ENCODE data around the gene HYAL2. TPM values are rescaled to one million over a fixed set of nuclear protein-coding genes. Genes with fewer than 3 reads are reported as not detected.

Gene HYAL2
- 51.9 and 52.2 TPM in 2 replicates for total RNA-seq (2021; fragmentation: NEBNext Ultra II Directional; extraction: Animal tissue kit (Norgen Biotek cat#: 25700))
- polyA plus RNA-seq (2011; rRNA removed) = 176 and 199 TPM in 2 replicates
- 123 TPM for polyA plus RNA-seq (2011; cell fraction: cytosol; rRNA removed)
- polyA plus RNA-seq (2011; cell fraction: nucleus; rRNA removed) = 151 TPM
- 31.1 to 66.1 TPM (median 59.2 TPM) in 4 replicates for polyA plus RNA-seq (2012, experiment 1 of 2)
- polyA plus RNA-seq (2012, experiment 2 of 2) = 59.1 TPM
- polyA plus RNA-seq (2013, experiment 1 of 2) = 78.6 TPM
- polyA plus RNA-seq (2013, experiment 2 of 2) = 81.3 TPM
- polyA minus RNA-seq (2011; rRNA and poly(A)+ RNA removed) = 73.6 and 96.1 TPM in 2 replicates
- polyA minus RNA-seq (2011; cell fraction: cytosol; rRNA and poly(A)+ RNA removed) = 48.2 TPM
- polyA minus RNA-seq (2011; cell fraction: nucleus; rRNA and poly(A)+ RNA removed) = 64.4 TPM
- long read RNA-seq, experiment 1, full-length matches to known transcripts = 39 of 54 reads
- long read RNA-seq, experiment 1, partial matches to known transcripts = 2 of 54 reads
- long read RNA-seq, experiment 1, other reads (novel, unspliced or antisense) = 13 of 54 reads
- long read RNA-seq, experiment 2, full-length matches to known transcripts = 20 of 24 reads
- long read RNA-seq, experiment 2, partial matches to known transcripts = 0 of 24 reads
- long read RNA-seq, experiment 2, other reads (novel, unspliced or antisense) = 4 of 24 reads

- H3K4ac ChIP-seq (replicated peaks; ENCODE audit: insufficient read length, low read depth, low read length) = peak within 1 kb of the TSS; percentile 55
- H3K14ac ChIP-seq (ENCODE audit: insufficient read length) = no peak within 1 kb of the TSS
- POLR2A ChIA-PET (ENCODE audit: partially characterized antibody) = interaction anchor here (0.7 to 12.6 kb wide), 12 partner anchors 7 to 87 kb away, joined by 3 to 149 read pairs (median 8); partner anchors contain the start of genes GNAI2, HYAL1, HYAL3 and IFRD2
- H2BK15ac ChIP-seq (ENCODE audit: low read length) = peak within 1 kb of the TSS; percentile 88; the same call in 1 of the 2 replicates
- peaks cover 11 to 25% of the 10 kb centered on the region in 2 experiments for H4K20me1 ChIP-seq (replicated peaks in 1 of 2; ENCODE audit: control insufficient read depth in 1 of 2, insufficient read depth in 2 of 2, low read length in 2 of 2)
- 7% methylated on average over 18 of the region's 31 CpGs; no CpG with 5 or more reads in 1 of the 2 experiments for WGBS, 2 experiments (ENCODE audit: extremely low coverage in 1 of 2, insufficient coverage in 1 of 2, insufficient read length in 1 of 2, insufficient replicate concordance in 2 of 2, low coverage in 1 of 2, low lambda C conversion rate in 2 of 2, missing lambda C conversion rate in 1 of 2)
- H3K9ac ChIP-seq (replicated peaks in 1 of 4; ENCODE audit: extremely low read depth in 1 of 4, low read depth in 3 of 4, low read length in 3 of 4) = peak within 1 kb of the TSS; percentile 95 to 100 (median 98)
- no peak within 1 kb of the TSS for H2AK5ac ChIP-seq (ENCODE audit: low read depth, low read length)
- peak within 1 kb of the TSS; percentile 18 for H3K23ac ChIP-seq (ENCODE audit: insufficient read length)
- CTCF ChIA-PET (ENCODE audit: partially characterized antibody) = interaction anchor here (0.8 to 7.5 kb wide), 17 partner anchors 7 to 131 kb away, joined by 3 to 75 read pairs (median 11); partner anchors contain the start of genes GNAT1, HYAL1, IFRD2 and LSMEM2
- H2BK5ac ChIP-seq (ENCODE audit: low read depth, low read length) = peak within 1 kb of the TSS; percentile 99
- peaks cover 0 to 40% (median 21%) of the 10 kb centered on the region in 4 experiments; a peak in 6 of 7 replicates for H3K4me1 ChIP-seq (replicated peaks in 1 of 4; ENCODE audit: control insufficient read depth in 3 of 4, insufficient read depth in 4 of 4, low read length in 3 of 4)
- peak within 1 kb of the TSS; percentile 100 for H3K27ac ChIP-seq (ENCODE audit: low read depth, low read length)
- peaks cover 0 to 33% of the 10 kb centered on the region in 2 experiments; a peak in 3 of 4 replicates for H3K79me2 ChIP-seq (ENCODE audit: control insufficient read depth in 1 of 2, insufficient read depth in 2 of 2, low read length in 2 of 2)
- peaks cover 22% of the 10 kb centered on the region for H3K23me2 ChIP-seq (ENCODE audit: low read depth, low read length)
- peak within 1 kb of the TSS; percentile 91 for H4K91ac ChIP-seq (replicated peaks; ENCODE audit: insufficient read length, low read length)
- H2AFZ ChIP-seq (ENCODE audit: low read length) = peak within 1 kb of the TSS; percentile 29; the same call in 1 of the 2 replicates
- peak within 1 kb of the TSS; percentile 64 for H4K5ac ChIP-seq (ENCODE audit: insufficient read length, low read depth, low read length)
- peak within 1 kb of the TSS; percentile 89 to 96 (median 94) for H3K4me3 ChIP-seq (ENCODE audit: extremely low read depth in 1 of 4, insufficient read depth in 2 of 4, low read depth in 3 of 4, low read length in 4 of 4)
- peak within 1 kb of the TSS; percentile 97 for H3K4me2 ChIP-seq (ENCODE audit: insufficient read depth in 1 of 2, low read depth in 2 of 2, low read length in 2 of 2)
- H3K79me1 ChIP-seq (ENCODE audit: low read depth, low read length) = peaks cover 22% of the 10 kb centered on the region
- peak within 1 kb of the TSS; percentile 84 for H3K56ac ChIP-seq (replicated peaks; ENCODE audit: insufficient read length, low read depth, low read length)
- peak within 1 kb of the TSS; percentile 36; the same call in 1 of the 2 replicates for H4K8ac ChIP-seq (ENCODE audit: extremely low read depth, insufficient read depth, low read length)
- peak within 1 kb of the TSS; percentile 92 for H2BK12ac ChIP-seq (ENCODE audit: low read depth, low read length)
- H3K18ac ChIP-seq (ENCODE audit: extremely low read depth, low read length) = peak within 1 kb of the TSS; percentile 97
- DNase-seq (ENCODE audit: low read depth in 1 of 2, low spot score in 2 of 2) = peak in 1 of 2 experiments; percentile 76
- H2BK120ac ChIP-seq (replicated peaks; ENCODE audit: low read depth, low read length) = peak within 1 kb of the TSS; percentile 26
- FAIRE-seq = no peak
- TF ChIP-seq CEBPB (IDR thresholded peaks at IDR 0.05; ENCODE audit: low read depth, low read length) (no peak), FOSL1 (IDR thresholded peaks at IDR 0.05; ENCODE audit: insufficient read depth, low read depth, low read length) (no peak), KDM4A (IDR thresholded peaks at IDR 0.05; ENCODE audit: low read depth, low read length, severe bottlenecking) (peak; percentile 35), PHF8 (conservative IDR thresholded peaks at IDR 0.05; ENCODE audit: low read depth, low read length) (peak; percentile 38; the same call in 1 of the 2 replicates), SAP30 (IDR thresholded peaks at IDR 0.05; ENCODE audit: insufficient read depth, insufficient replicate concordance, low read length) (peak; percentile 12), RAD21 (IDR thresholded peaks at IDR 0.05 in 1 of 2, conservative IDR thresholded peaks at IDR 0.05 in 1 of 2; ENCODE audit: low read depth in 2 of 2, low read length in 2 of 2) (no peak), TAF7 (optimal IDR thresholded peaks at IDR 0.05; ENCODE audit: borderline replicate concordance, low read depth, low read length) (no peak)
- H3K36me3 ChIP-seq (ENCODE audit: control insufficient read depth in 2 of 4, insufficient read depth in 4 of 4, low read length in 3 of 4) = peaks cover 22 to 30% (median 26%) of the 10 kb centered on the region in 4 experiments
- H2BK20ac ChIP-seq (ENCODE audit: low read length) = peak within 1 kb of the TSS; percentile 72; the same call in 1 of the 2 replicates
- no peaks in the 10 kb centered on the region for H3K27me3 ChIP-seq (replicated peaks in 1 of 4; ENCODE audit: control insufficient read depth in 3 of 4, extremely low read depth in 1 of 4, insufficient read depth in 3 of 4, low read length in 3 of 4)
- no peaks in the 10 kb centered on the region for H3K9me3 ChIP-seq (ENCODE audit: insufficient read depth in 2 of 2, low read depth in 1 of 2, low read length in 1 of 2)
Measured at GRCh38 chr3:50322386-50323091, at the start of gene HYAL2. Gene HYAL2 (minus strand): TSS chr3:50322745. CDS start chr3:50320489, 2,256 bp downstream.
